ENCODE measurements around the gene NAT8L. TPM values are rescaled to one million over a fixed set of nuclear protein-coding genes. Genes with fewer than 3 reads are reported as not detected.

Gene NAT8L
- total RNA-seq, 1 donor: 0.10 TPM

- Histone ChIP-seq H3K4me3 (ENCODE audit: low read length) (no peak overlapping the region), H3K27me3 (ENCODE audit: insufficient read depth, low read length) (no peaks in the 10 kb centered on the region), H3K9me3 (ENCODE audit: low read depth, low read length) (no peaks in the 10 kb centered on the region), H3K4me1 (ENCODE audit: insufficient read depth, low read length) (no peaks in the 10 kb centered on the region)
Measured at GRCh38 chr4:2066571-2067445, 7.7 kb downstream of the NAT8L start.

- Histone ChIP-seq H3K4me1 (ENCODE audit: insufficient read depth, low read length) (no peaks in the 10 kb centered on the region), H3K4me3 (ENCODE audit: low read length) (no peak overlapping the region), H3K27me3 (ENCODE audit: insufficient read depth, low read length) (no peaks in the 10 kb centered on the region), H3K9me3 (ENCODE audit: low read depth, low read length) (no peaks in the 10 kb centered on the region)
Measured at GRCh38 chr4:2067446-2068197, 8.5 kb downstream of the NAT8L start.

GRCh38 chr4:2068198-2068470 is 9.0 kb downstream of the NAT8L start:
- Histone ChIP-seq H3K27me3 (ENCODE audit: insufficient read depth, low read length) (no peaks in the 10 kb centered on the region), H3K9me3 (ENCODE audit: low read depth, low read length) (no peaks in the 10 kb centered on the region), H3K4me3 (ENCODE audit: low read length) (no peak overlapping the region), H3K4me1 (ENCODE audit: insufficient read depth, low read length) (no peaks in the 10 kb centered on the region)

- H3K27me3 ChIP-seq (ENCODE audit: insufficient read depth, low read length): no peaks in the 10 kb centered on the region
- no peak overlapping the region for H3K4me3 ChIP-seq (ENCODE audit: low read length)
- no peaks in the 10 kb centered on the region for H3K9me3 ChIP-seq (ENCODE audit: low read depth, low read length)
- no peaks in the 10 kb centered on the region for H3K4me1 ChIP-seq (ENCODE audit: insufficient read depth, low read length)
Measured at GRCh38 chr4:2068566-2068965, 9.4 kb downstream of the NAT8L start.

GRCh38 chr4:2069161-2069971 is 10.2 kb downstream of the NAT8L start:
- Histone ChIP-seq H3K4me3 (ENCODE audit: low read length) (no peak overlapping the region), H3K27me3 (ENCODE audit: insufficient read depth, low read length) (no peaks in the 10 kb centered on the region), H3K9me3 (ENCODE audit: low read depth, low read length) (no peaks in the 10 kb centered on the region), H3K4me1 (ENCODE audit: insufficient read depth, low read length) (no peaks in the 10 kb centered on the region)

- Histone ChIP-seq H3K9me3 (ENCODE audit: low read depth, low read length) (no peaks in the 10 kb centered on the region), H3K4me1 (ENCODE audit: insufficient read depth, low read length) (no peaks in the 10 kb centered on the region), H3K27me3 (ENCODE audit: insufficient read depth, low read length) (no peaks in the 10 kb centered on the region)
Measured at GRCh38 chr4:2069986-2070385, 10.9 kb downstream of the NAT8L start.

GRCh38 chr4:2070421-2071251 is 11.5 kb downstream of the NAT8L start:
- H3K27me3 ChIP-seq (ENCODE audit: insufficient read depth, low read length): no peaks in the 10 kb centered on the region
- H3K9me3 ChIP-seq (ENCODE audit: low read depth, low read length): no peaks in the 10 kb centered on the region
- H3K4me3 ChIP-seq (ENCODE audit: low read length): no peak overlapping the region
- no peaks in the 10 kb centered on the region for H3K4me1 ChIP-seq (ENCODE audit: insufficient read depth, low read length)

More at GRCh38 chr4:2069986-2070385, 10.9 kb downstream of the NAT8L start:
- no peak overlapping the region for H3K4me3 ChIP-seq (ENCODE audit: low read length)

GRCh38 chr4:2071252-2071911 is 12.3 kb downstream of the NAT8L start:
- H3K27me3 ChIP-seq (ENCODE audit: insufficient read depth, low read length): no peaks in the 10 kb centered on the region
- no peaks in the 10 kb centered on the region for H3K4me1 ChIP-seq (ENCODE audit: insufficient read depth, low read length)
- H3K4me3 ChIP-seq (ENCODE audit: low read length): no peak overlapping the region
- H3K9me3 ChIP-seq (ENCODE audit: low read depth, low read length): no peaks in the 10 kb centered on the region

- Histone ChIP-seq H3K27me3 (ENCODE audit: insufficient read depth, low read length) (no peaks in the 10 kb centered on the region), H3K4me1 (ENCODE audit: insufficient read depth, low read length) (no peaks in the 10 kb centered on the region), H3K9me3 (ENCODE audit: low read depth, low read length) (no peaks in the 10 kb centered on the region), H3K4me3 (ENCODE audit: low read length) (no peak overlapping the region)
Measured at GRCh38 chr4:2071912-2072867, 13.1 kb downstream of the NAT8L start.

GRCh38 chr4:2072971-2073807 is 14.1 kb downstream of the NAT8L start:
- Histone ChIP-seq H3K4me1 (ENCODE audit: insufficient read depth, low read length) (no peaks in the 10 kb centered on the region), H3K27me3 (ENCODE audit: insufficient read depth, low read length) (no peaks in the 10 kb centered on the region), H3K4me3 (ENCODE audit: low read length) (no peak overlapping the region), H3K9me3 (ENCODE audit: low read depth, low read length) (no peaks in the 10 kb centered on the region)

- H3K4me1 ChIP-seq (ENCODE audit: insufficient read depth, low read length): no peaks in the 10 kb centered on the region
- H3K9me3 ChIP-seq (ENCODE audit: low read depth, low read length): no peaks in the 10 kb centered on the region
- no peak overlapping the region for H3K4me3 ChIP-seq (ENCODE audit: low read length)
- H3K27me3 ChIP-seq (ENCODE audit: insufficient read depth, low read length): no peaks in the 10 kb centered on the region
Measured at GRCh38 chr4:2073808-2074481, 14.8 kb downstream of the NAT8L start.

GRCh38 chr4:2074588-2074987 is 15.5 kb downstream of the NAT8L start:
- Histone ChIP-seq H3K27me3 (ENCODE audit: insufficient read depth, low read length) (no peaks in the 10 kb centered on the region), H3K4me1 (ENCODE audit: insufficient read depth, low read length) (no peaks in the 10 kb centered on the region), H3K4me3 (ENCODE audit: low read length) (no peak overlapping the region), H3K9me3 (ENCODE audit: low read depth, low read length) (no peaks in the 10 kb centered on the region)

All from mononuclear cell (primary cell).